Measurements from ENCODE around the gene SNRPD2.
"Not testable (repeated sequence)": the region's sequence is repeated elsewhere in the genome, so short reads cannot be mapped to it uniquely, and the experiment has no call there.

Gene SNRPD2

DNA sequence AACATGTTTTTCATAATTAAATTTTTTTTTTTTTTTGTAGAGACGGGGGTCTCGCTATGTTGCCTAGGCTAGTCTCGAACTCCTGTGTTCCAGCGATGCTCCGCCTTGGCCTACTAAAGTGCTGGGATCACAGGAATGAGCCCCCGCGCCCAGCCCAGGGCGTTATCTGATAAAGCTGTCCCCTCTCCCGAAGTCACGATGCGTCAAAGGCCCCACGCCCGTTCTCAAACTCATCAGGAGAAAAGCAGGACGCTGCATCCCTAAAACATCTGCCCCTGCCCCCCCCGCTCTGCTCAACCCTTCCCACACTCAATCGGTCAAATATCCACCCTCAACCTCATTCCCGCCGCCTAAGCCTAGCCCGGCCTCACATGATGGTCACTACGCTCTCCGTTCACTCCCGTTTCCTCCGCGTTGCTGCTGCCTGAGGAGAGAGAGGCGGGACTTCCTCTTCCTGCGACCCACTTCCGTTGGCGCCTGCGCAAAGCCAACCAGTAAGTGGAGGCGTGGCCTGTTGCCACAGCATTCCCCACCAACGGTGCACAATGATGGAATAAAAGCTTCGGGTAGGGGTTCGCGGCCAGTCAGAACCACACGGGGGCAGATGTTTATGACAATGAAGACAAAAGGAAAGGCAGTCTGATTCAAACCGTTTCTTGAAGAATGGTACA is at the start of gene SNRPD2:
Gene SNRPD2 (minus strand): TSS at position 438 of the 671 bp plus-strand sequence. CDS start 65 bp downstream, at position 373.
- peak; percentile 91 for DNase-seq (ENCODE audit: low read depth)

DNA sequence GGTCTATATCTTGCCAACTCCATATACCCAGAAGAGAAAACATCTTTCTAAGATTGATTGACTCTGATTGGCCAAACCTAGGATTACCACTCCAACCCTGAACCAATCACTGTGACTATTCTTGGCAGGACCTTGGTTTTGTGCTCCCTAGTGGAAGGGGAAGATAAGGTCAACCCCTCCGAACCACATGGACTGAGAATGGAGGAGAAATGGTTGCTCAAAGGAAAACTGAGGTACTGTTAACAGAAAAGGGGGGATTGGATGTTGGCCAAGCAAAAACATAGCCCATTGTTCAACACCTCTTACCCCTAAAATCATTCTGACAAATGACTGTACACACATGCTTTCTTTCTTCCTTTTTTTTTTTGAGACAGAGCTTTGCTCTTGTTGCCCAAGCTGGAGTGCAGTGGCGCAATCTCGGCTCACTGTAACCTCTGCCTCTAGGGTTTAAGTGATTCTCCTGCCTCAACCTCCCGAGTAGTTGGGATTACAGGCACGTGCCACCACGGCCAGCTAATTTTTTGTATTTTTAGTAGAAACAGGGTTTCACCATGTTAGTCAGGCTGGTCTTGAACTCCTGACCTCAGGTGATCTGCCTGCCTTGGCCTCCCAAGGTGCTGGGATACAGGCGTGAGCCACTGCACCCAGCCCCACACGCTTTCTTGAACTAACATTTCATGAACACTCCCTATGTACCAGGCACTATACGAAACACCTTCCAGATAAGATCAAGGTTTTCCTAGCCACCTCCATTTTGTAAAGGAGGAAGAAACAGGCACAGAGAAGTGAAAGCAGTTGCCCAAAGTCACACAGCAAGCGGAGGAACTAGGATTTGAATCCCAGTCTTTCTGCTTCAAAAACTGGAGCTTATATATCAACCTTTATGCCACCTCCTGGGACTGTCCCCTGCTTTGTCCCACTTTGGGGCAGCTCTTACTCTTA is 48.0 kb upstream of the SNRPD2 start:
- DNase-seq (ENCODE audit: low read depth): no peak

DNA sequence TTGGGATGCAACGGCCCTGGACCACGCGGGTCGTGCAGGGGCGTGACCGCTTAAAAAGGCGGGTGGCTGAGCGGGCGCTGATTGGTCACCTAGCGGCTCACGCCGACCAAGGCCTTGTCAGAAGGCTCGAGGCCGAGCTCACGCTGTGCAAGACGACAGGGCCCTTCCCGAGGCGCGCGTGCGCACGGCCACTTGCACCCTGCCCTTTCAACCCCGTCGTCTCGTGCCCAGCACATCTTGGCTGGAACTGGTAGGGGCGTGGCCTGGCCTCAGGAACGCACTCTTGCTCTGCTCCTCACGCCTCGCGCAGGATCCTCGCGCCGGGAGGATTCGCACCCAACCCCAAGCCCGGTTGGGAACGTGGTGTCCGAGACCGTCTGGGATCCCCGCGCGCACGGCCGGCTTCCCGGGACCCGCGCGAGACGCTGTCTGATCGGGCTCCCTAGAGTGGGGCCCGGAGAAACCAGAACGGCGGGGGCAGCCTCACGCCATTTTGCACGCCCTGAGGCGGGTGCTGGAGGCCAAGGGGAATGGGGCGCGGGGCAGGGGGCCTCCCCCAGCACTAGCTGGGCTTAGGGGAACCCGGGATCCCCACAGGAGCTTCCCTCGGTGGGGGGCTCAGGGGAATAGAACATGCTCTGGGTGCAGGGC is 41.5 kb upstream of the SNRPD2 start, which contains the start of gene MEIOSIN:
Gene MEIOSIN (plus strand): TSS at position 280 of the 651 bp plus-strand sequence. CDS start 1,938 bp downstream, outside the sequence.
- DNase-seq (ENCODE audit: low read depth): no peak

DNA sequence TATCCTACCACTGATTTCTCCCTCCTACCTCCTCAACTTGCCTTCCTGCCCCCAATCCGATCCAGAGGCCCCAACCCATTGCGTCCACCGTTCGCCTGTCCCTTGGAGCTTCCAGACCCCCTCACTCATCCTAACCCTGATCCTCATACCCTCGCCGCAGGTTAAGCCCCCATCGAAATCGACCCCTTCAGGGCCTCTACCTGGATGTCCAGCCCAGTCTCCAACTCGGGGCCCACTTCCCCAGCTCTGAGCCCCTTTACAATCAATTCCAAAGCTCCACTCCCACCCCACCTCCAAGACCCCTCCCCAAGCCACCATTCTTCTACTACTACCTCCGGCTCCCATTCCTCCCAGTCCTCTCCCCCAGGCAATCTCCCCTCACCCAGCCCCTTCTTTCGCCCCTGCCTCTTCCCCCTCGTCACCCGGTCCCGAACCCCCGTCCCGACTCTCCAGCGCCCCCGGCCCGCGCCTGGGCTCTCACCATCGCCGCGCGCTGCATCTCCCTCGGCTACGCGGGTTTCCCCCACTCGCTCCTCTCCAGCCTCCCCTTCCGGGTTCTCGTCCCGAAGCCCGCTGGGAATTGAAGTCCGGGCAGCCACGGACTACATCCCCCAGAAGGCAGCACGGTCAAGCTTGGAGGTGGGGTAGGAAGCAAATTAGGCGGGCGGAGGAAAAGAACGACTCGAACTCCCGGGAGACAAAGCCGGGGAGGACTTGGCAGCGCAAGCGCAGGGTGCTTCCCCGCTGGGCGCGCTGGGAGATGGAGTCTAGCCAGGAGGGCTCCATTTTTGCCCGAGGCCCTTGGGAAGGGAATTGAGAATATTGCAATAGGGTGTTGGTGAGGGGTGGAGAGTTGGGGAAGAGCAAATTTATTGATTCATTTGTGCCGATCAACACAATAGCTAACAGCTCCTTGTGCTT is 38.9 kb upstream of the SNRPD2 start, which contains the start of gene FBXO46:
Gene FBXO46 (minus strand): TSS at position 529 of the 921 bp plus-strand sequence. CDS start 17,401 bp downstream, outside the sequence.
- DNase-seq (ENCODE audit: low read depth): peak; percentile 96

DNA sequence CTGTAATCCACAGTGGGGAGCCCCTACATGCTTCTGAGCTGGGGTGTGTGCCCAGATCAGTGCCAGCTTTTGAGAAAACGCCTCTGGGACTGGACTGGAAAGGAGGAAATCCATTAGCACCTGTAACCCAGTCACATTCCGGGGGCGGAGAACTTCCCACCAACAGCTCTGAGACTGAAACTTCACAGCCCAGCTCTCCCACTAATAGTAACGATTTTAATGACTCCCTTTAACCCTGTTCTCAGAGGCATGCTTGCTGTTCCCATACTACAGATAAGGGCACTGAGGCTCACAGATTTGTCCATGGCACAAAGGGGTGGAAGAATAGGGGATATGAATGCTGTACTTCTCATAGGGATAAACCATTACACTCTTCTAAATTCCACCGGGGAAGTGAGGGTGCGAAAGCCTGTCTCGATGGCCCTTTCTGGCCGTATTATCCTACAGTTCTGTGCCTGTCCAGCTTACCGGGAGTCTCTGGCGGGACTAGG is 38.1 kb upstream of the SNRPD2 start:
- DNase-seq (ENCODE audit: low read depth): no peak

DNA sequence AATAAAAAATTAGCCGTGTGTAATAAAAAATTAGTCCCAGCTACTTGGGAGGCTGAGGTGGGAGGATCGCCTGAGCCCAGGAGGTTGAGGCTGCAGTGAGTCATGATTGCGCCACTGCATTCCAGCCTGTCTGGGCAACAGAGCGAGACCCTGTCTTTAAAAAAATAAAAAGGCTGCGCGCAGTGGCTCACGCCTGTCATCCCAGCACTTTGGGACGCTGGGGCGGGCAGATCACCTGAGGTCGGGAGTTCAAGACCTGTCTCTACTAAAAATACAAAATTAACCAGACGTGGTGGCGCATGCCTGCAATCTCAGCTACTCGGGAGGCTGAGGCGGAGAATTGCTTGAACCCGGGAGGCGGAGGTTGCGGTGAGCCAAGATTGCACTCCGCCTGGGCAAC is 36.9 kb upstream of the SNRPD2 start:
- DNase-seq (ENCODE audit: low read depth): not testable (repeated sequence)

DNA sequence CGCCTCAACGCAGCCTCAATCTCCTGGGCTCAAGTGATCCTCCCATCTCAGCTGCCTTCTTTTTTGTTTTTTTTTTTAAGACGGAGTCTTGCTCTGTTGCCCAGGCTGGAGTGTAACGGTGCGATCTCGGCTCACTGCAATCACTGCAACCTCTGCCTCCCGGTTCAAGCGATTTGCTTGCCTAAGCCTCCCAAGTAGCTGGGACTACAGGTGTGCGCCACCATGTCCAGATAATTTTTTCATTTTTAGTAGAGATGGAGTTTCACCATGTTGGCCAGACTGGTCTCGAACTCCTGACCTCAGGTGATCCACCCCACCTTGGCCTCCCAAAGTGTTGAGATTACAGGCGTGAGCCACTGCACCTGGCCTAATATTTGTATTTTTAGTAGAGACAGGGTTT is 28.3 kb upstream of the SNRPD2 start:
- DNase-seq (ENCODE audit: low read depth): not testable (repeated sequence)

DNA sequence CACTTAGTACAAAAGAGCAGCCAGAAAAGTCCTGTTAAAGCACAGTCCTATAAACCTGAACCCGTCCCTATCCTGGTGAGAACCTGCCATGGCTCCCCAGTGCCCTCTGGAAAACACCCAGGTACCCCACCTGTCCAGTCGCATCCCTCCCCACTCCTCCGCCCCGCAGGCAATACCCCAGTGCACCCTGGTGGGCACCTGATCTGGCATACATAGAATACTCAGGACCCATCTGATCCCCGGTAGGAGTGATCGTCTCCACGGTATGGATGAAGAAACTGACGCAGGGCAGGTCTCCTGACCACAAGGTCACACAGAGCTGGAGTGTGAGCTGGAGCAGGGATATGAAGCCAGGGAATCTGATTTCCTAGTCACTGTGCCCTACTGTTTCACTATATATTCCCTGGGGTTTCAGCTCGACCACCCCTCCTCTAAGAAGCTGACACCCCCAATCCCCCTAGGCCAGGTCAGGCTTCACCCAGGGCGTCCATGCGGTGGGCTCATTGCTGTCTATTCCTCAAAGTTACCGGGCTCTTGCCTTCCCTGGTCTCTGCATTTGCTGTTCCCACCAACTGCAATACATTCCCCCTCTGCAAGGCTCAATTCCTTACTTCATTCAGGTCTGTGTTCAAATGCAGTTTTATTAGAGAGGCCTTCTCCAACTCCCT is 26.4 kb upstream of the SNRPD2 start:
- DNase-seq (ENCODE audit: low read depth): no peak

DNA sequence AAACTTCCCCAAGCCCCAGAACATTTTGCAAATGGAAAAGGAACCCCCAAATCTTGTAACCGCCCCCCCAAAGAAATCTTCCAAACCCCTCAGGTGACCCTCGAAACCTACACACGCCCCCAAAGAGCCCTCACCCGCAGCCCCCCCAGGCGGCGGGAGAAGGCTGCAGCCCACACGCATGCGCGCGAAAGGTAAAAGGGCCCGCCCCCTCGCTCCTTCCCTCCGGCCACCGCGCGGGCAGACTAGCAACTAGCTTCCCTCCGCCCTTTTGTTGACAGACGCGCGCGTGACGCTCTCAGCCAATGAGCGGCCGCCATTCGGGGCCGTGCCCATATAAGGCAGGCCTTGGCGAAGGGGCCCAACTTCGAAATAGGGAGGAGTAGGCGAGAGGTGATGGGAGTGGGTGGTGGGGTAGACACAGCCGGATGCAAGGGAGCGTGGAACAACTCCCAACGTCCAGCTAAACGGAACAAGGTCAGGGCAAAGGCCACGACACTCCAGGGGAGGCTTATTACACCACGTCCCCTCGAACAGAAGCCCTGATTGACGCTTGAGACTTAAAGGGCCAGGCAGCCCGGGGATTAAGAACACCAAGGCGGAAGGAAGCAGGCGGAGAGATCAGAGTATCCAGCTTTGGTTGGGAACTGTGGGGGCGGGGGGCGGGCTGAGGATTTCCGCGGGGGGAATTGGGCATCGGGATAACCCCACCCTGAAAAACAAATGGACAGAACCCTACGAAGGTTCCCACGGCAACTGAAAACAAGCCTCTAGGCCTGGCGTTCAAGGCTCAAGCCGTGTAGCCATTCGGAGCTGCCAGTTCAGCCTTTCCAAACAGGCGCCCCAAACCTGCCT is 25.6 kb upstream of the SNRPD2 start:
- DNase-seq (ENCODE audit: low read depth): peak; percentile 100

DNA sequence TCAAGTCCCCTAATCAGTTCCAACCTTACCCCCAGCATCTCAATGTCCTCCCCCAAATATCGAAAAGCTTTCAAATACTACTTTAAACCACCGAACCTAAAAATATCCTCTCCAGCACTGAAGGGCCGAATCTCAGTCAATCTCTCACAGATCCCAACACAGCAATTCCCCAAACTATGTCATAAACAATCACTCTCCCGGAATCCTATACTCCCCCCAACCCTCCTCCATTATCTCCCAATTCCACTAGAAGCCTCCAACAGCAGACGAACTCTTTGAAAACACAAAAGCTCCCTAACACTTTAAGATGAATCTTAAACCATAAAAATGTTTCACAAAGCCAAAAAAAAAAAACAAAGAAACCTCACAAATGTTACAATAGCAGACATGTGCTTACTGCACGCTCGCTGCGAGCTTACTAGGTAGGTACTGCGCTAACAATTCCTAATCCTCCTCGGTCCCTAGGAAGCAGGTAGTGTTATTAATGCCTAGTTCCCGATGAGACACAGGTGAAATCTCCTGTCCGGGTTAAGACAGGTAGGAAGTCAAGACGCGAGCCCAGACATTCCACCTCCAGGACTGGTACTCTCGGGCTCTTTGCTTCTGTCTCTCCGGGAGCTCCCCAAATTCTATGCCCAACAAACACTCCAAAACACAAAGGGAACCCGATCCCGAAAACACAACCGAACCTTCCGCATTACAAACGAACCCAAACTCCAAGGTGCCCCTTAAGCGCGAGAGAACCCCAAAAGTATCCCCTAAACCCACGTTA is 24.8 kb upstream of the SNRPD2 start:
- DNase-seq (ENCODE audit: low read depth): no peak

DNA sequence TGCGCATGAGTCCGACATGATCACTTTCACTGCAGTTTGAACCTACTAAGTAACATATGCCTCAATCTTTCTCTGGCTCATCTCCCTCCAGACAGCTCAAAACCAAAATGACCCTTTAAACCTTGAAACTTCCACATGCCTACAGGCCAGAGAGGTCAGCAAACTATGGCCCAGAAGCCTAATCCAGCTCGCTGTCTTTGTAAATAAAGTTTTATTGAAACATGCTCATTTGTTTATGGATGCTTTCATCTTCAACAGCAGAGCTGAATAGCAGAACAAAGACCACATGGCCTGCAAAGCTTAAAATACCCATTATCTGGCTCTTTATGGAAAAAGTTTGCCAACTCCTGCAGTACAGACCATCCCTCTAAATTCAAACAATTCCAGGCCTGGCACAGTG is 23.4 kb upstream of the SNRPD2 start:
- DNase-seq (ENCODE audit: low read depth): no peak

DNA sequence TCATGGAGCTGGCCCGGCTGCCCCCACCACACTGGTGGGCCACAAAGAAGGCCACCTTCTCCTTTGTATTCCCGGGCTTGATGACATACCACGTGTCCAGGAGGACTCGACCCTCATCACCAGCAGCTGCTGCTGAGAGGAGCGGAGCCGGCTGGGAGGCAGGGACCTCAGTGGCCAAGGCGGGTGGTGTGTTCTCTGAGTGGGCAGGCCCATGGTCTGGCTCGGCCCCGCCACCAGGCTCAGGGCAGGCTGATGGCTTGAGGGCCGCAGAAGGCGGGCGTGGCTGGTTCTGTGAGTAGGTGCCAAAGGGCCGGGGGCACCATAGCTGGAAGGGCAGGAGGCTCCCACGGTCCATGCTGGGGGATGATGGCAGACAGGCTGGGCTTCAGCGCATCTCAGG is 21.4 kb upstream of the SNRPD2 start:
- DNase-seq (ENCODE audit: low read depth): no peak

DNA sequence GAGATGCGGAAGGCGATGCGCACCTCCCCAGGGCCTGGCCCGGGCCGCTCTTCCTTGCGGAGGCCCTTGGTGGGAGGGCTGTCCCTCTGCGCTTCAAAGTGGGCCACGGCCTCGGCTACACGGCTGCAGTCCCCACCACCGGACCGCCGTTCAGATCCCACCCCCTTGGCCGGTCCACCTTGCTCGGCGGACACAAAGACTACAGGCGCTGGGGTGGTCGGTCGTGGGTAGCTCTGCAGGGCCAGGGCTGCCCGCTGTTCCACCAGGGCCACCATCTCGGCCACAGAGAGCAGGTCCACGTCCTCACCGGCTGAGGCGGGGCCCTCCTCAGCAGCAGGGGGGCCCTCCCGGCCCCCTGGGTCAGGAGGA is 20.9 kb upstream of the SNRPD2 start:
- no peak for DNase-seq (ENCODE audit: low read depth)

DNA sequence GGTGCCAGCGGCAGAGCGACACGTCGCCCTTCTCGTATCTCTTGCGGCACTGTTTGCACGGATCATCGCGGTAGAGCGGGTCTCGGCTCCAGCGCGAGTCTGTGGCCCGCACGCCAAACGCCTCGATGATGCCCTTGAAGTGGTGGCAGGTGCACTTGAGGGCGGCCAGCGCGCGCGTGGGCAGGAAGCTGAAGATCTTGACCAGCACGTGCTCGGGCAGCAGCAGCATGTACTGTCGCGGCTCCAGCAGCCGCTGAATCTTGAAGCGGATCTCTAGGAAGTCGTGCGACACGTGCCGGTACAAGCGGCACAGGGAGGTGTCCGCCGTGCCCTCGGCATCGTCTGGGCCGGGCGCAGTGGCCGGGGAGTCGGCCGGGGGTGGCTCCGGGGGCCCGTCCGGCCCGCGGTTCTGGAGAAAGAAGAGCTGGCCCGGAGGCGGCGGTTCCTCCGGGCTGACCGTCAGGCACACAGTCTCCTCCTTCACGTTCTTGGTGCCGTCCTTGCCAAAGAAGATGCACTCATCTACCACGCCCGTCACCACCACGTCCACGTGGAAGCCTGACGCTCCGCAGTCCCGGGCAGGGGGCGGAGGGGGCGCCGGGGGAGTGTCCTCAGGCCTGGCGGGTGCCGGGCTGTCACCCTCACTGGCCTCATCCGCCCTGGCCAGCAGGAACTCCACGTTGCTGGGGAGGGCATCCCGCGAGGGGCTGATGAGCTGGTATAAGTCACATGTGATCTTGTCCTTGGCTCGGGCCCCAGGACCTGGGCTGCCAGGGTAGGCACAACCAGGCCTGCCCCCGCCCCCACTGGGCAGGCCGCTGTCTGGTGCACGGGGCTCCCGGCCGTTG is 20.3 kb upstream of the SNRPD2 start:
- DNase-seq (ENCODE audit: low read depth): no peak

DNA sequence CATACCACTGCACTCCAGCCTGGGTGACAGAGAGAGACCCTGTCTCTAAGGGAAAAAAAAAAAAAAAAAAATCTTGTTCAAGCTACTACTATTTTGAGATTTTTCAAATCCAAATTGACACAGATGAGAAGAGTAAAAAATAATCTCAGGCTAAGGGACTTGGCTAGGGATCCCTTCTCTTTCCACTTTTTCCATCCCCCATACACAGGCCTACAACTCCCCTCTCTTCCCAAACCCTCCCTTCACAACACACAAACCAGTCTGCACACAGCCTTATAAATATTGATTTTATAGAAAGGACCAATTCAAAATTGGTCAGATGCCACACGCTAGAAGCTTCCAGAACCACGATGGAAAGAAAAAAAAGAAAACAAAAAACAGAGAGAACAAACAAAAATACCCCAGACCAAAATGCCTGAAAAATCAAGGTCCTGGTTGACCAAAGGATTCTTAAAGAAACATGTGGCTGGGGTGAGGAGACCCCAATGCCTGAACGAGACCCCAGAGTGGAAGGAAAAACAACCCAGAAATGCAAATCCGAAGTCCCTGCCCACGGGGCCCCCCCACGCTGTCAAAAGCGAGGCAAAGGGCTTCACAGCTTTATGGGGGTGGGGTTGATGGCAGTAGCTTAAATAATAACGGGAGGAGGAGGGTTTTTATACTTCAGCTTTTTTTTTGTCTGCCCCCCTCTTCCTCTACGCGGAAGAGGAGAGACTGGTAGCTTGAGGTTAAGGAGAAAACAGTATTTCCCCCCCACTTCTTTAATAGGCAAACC is 18.8 kb upstream of the SNRPD2 start:
- no peak for DNase-seq (ENCODE audit: low read depth)

DNA sequence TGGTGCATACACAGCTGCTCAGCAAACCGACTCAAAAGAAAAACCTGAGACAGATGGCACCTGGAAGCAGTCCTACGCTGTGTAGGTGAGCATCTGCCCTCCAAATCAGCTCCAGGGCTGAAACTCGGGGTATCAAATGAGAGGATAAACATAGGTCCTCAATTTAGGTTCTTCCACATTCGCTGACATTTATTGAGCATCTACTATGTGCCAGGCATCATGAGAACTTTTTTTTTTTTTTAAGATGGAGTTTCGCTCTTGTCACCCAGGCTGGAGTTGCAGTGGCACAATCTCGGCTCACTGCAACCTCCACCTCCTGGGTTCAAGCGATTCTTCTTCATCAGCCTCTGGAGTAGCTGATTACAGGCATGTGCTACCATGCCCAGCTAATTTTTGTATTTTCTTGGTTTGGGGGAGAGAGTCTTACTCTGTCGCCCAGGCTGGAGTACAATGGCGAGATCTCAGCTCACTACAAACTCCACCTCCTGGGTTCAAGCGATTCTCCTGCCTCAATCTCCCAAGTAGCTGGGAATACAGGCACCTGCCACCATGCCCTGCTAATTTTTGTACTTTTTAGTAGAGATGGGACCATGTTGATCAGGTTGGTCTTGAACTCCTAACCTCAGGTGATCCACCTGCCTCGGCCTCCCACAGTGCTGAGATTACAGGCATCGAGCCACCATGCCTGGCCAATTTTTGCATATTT is 14.1 kb upstream of the SNRPD2 start:
- DNase-seq (ENCODE audit: low read depth): no peak

DNA sequence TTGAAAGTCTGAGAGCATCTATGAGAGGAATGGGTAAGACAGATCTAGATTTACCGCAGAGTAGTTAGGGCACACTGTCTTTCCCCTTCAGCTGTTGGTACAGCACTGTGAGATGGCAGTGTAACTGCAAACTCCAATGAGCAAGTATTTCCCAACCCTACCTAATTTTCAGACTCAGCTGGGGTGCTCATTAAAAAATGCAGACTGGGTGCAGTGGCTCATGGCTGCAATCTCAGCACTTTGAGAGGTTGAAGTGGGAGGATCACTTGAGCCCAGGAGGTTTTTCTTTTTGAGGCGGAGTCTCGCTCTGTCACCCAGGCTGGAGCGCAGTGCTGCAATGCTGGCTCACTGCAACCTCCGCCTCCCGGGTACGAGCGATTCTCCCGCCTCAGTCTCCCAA is 13.4 kb upstream of the SNRPD2 start:
- DNase-seq (ENCODE audit: low read depth): no peak

All from CMK (cell line).